Peyer's patch (tissue), 4 donors: ENCODE data around the gene TMEM88. TPM values are rescaled to one million over a fixed set of nuclear protein-coding genes. Genes with fewer than 3 reads are reported as not detected.
A peak's percentile ranks its signal among the peaks of the same experiment; 100 is the strongest.

Experiments used
- DNase-seq, 3 donors: peaks; one replicate each; pipeline ENCODE4 v3.0.0-alpha.2; 2017 to 2019
- H3K27ac ChIP-seq, 4 donors: fragments of 200-600 bp; sonication (generic); one replicate each; pipeline ENCODE4 v1.5.1; 2016 to 2019
- H3K27me3 ChIP-seq, 2 donors: fragments of 200-600 bp; sonication (generic); one replicate each; pipeline ENCODE4 v1.5.1; 2019
- H3K36me3 ChIP-seq, 3 donors: fragments of 200-600 bp; sonication (generic); one replicate each; pipeline ENCODE4 v1.5.1; 2016 to 2019
- H3K4me1 ChIP-seq, 4 donors: fragments of 200-600 bp; sonication (generic); one replicate each; pipeline ENCODE4 v1.5.1; 2016 to 2019
- H3K4me3 ChIP-seq, 4 donors: fragments of 200-600 bp; sonication (generic); 1 replicate in 3 of 4; 2 replicates in 1 of 4; pipeline ENCODE4 v1.5.1; 2016 to 2019; ENCODE audit warnings: mild to moderate bottlenecking in 1 of 4
- H3K9me3 ChIP-seq, 4 donors: fragments of 200-600 bp; sonication (generic); one replicate each; pipeline ENCODE4 v1.5.1; 2016 to 2019; ENCODE audit warnings: mild to moderate bottlenecking in 1 of 4
- CTCF ChIP-seq, 6 experiments: fragments of 450-650 bp in 4 of 6; fragments of 200-600 bp in 2 of 6; sonication (generic) in 1 of 6; IDR thresholded peaks; one replicate each; pipeline ENCODE4 v1.5.1; 2017 to 2019; ENCODE audit warnings: antibody characterized with exemption in 6 of 6, mild to moderate bottlenecking in 3 of 6, moderate library complexity in 1 of 6
- POLR2A ChIP-seq, 2 donors: fragments of 450-650 bp; IDR thresholded peaks; one replicate each; pipeline ENCODE4 v1.5.1; 2017; ENCODE audit warnings: antibody characterized with exemption in 2 of 2, mild to moderate bottlenecking in 2 of 2, moderate library complexity in 2 of 2
- total RNA-seq, 4 donors: library from RNA; depleted of rRNA; stranded (reverse); fragments of >200 nt; gene quantifications; one replicate each; pipeline ENCODE4 v1.1.0, GENCODE V29; 2016

Gene TMEM88
- total RNA-seq, 4 donors from 2014 or later: 3.4 to 29.7 (median 12.9) TPM

- Histone ChIP-seq H3K36me3 (peaks cover 0 to 51% (median 0%) of the 10 kb centered on the region in 3 donors), H3K4me1 (peaks cover 0 to 36% (median 14%) of the 10 kb centered on the region in 4 donors), H3K27me3 (no peaks in the 10 kb centered on the region), H3K27ac (peak overlapping the region; percentile 97 to 100 (median 97)), H3K9me3 (no peaks in the 10 kb centered on the region), H3K4me3 (peak overlapping the region; percentile 72 to 80 (median 79))
- DNase-seq: peak; percentile 91 to 96 (median 91)
- TF ChIP-seq POLR2A (IDR thresholded peaks at IDR 0.05) (peak; percentile 44 to 89), CTCF (IDR thresholded peaks at IDR 0.05) (no peak)
Observed at GRCh38 chr17:7844292-7845154, 10.3 kb upstream of the TMEM88 start.

GRCh38 chr17:7845359-7846062 lies 9.4 kb upstream of the TMEM88 start:
- no peak for TF ChIP-seq CTCF (IDR thresholded peaks at IDR 0.05)
- TF ChIP-seq POLR2A (IDR thresholded peaks at IDR 0.05): no peak
- Histone ChIP-seq H3K4me3 (peak overlapping the region in 3 of 4 donors; percentile 72 to 80 (median 78)), H3K9me3 (no peaks in the 10 kb centered on the region), H3K4me1 (peaks cover 0 to 26% (median 13%) of the 10 kb centered on the region in 4 donors), H3K27me3 (no peaks in the 10 kb centered on the region), H3K27ac (peak overlapping the region; percentile 97 to 100 (median 97)), H3K36me3 (peaks cover 0 to 53% (median 0%) of the 10 kb centered on the region in 3 donors)
- DNase-seq: no peak

DNA sequence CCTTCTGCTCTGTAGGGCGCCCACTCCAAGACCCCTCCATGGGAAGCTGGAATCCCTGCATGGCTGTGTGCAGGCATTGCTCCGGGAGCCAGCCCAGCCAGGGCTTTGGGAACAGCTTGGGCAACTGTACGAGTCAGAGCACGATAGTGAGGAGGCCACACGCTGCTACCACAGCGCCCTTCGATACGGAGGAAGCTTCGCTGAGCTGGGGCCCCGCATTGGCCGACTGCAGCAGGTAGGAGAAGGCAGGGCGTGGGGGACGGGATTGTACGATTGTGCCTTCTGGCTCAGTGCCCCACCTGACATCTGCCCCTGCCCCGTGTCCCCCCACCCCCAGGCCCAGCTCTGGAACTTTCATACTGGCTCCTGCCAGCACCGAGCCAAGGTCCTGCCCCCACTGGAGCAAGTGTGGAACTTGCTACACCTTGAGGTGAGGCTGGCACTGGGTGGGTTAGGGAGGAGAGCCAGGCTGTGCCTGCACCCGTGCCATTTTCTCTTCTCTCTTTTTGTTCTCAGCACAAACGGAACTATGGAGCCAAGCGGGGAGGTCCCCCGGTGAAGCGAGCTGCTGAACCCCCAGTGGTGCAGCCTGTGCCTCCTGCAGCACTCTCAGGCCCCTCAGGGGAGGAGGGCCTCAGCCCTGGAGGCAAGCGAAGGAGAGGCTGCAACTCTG lies 8.7 kb upstream of the TMEM88 start:
- Histone ChIP-seq H3K27me3 (no peaks in the 10 kb centered on the region), H3K36me3 (peaks cover 0 to 60% (median 0%) of the 10 kb centered on the region in 3 donors), H3K4me1 (peaks cover 2 to 26% (median 11%) of the 10 kb centered on the region in 4 donors), H3K27ac (no peak overlapping the region), H3K9me3 (no peaks in the 10 kb centered on the region), H3K4me3 (no peak overlapping the region)
- peak in 1 of 3 donors; percentile 46 for DNase-seq
- TF ChIP-seq POLR2A (IDR thresholded peaks at IDR 0.05): no peak
- TF ChIP-seq CTCF (IDR thresholded peaks at IDR 0.05): no peak

DNA sequence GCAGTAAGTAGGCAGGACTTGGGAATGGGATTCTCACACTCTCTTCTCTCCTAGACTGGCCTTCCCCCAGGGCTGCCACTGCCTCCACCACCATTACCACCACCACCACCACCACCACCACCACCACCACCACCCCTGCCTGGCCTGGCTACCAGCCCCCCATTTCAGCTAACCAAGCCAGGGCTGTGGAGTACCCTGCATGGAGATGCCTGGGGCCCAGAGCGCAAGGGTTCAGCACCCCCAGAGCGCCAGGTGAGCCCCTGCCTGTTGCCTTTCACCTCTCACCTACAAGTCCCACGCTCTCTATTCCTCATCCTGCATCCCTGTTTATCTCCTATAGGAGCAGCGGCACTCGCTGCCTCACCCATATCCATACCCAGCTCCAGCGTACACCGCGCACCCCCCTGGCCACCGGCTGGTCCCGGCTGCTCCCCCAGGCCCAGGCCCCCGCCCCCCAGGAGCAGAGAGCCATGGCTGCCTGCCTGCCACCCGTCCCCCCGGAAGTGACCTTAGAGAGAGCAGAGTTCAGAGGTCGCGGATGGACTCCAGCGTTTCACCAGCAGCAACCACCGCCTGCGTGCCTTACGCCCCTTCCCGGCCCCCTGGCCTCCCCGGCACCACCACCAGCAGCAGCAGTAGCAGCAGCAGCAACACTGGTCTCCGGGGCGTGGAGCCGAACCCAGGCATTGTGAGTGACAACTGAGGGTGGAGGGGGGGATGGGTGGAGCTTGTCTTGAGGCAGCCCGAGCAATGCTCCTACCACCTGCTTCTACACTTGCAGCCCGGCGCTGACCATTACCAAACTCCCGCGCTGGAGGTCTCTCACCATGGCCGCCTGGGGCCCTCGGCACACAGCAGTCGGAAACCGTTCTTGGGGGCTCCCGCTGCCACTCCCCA lies 7.9 kb upstream of the TMEM88 start:
- H3K36me3 ChIP-seq: peaks cover 0 to 64% (median 0%) of the 10 kb centered on the region in 3 donors
- no peaks in the 10 kb centered on the region for H3K27me3 ChIP-seq

More for the DNA sequence above, 7.9 kb upstream of the TMEM88 start:
- no peak overlapping the region for H3K4me3 ChIP-seq
- no peak for TF ChIP-seq CTCF (IDR thresholded peaks at IDR 0.05)
- TF ChIP-seq POLR2A (IDR thresholded peaks at IDR 0.05): no peak
- no peak overlapping the region for H3K27ac ChIP-seq
- peak in 1 of 3 donors; percentile 49 for DNase-seq
- peaks cover 4 to 30% (median 15%) of the 10 kb centered on the region in 4 donors for H3K4me1 ChIP-seq
- H3K9me3 ChIP-seq: no peaks in the 10 kb centered on the region
